H1 (cell line): ENCODE data around the gene PDSS1. TPM values are rescaled to one million over a fixed set of nuclear protein-coding genes. Genes with fewer than 3 reads are reported as not detected.

Source experiments
- FOSL1 ChIP-seq: IDR thresholded peaks from 2 replicates; pipeline ENCODE4 v1.6.1; 2011; ENCODE audit warnings: mild to moderate bottlenecking, low read depth, low read length, moderate library complexity; ENCODE audit not compliant: insufficient read depth
- JUND ChIP-seq: IDR thresholded peaks from 2 replicates; pipeline ENCODE4 v1.6.1; 2011; ENCODE audit warnings: mild to moderate bottlenecking, improper control_type of control experiment, low read length
- KDM4A ChIP-seq: IDR thresholded peaks from one replicate; pipeline ENCODE4 v1.7.1; 2012; ENCODE audit warnings: low read depth, mild to moderate bottlenecking, moderate library complexity, low read length, inconsistent platforms; ENCODE audit not compliant: severe bottlenecking
- SP1 ChIP-seq: IDR thresholded peaks from 2 replicates; pipeline ENCODE4 v1.6.1; 2011; ENCODE audit warnings: low read depth, low read length
- TAF1 ChIP-seq: IDR thresholded peaks from 2 replicates; pipeline ENCODE4 v1.6.1; 2011; ENCODE audit warnings: mild to moderate bottlenecking, low read depth, low read length
- TCF12 ChIP-seq: IDR thresholded peaks from 2 replicates; pipeline ENCODE4 v1.6.1; 2011; ENCODE audit warnings: low read depth, mild to moderate bottlenecking, low read length
- YY1 ChIP-seq: IDR thresholded peaks from 2 replicates; pipeline ENCODE4 v1.6.1; 2011; ENCODE audit warnings: low read depth, mild to moderate bottlenecking, low read length
- polyA plus RNA-seq, 7 experiments: library from polyadenylated mRNA; depleted of rRNA in 3 of 7; stranded (reverse) in 5 of 7; unstranded in 2 of 7; fragments of >200 nt in 5 of 7; fragments of 200-250 nt in 2 of 7; gene quantifications; 1 replicate in 5 of 7; 2 replicates in 1 of 7; 4 replicates in 1 of 7; pipeline versions ENCODE4 v1.2.1 to v1.2.3, GENCODE V29; 2011 to 2013; ENCODE audit warnings: missing spikeins in 2 of 7, mixed read lengths in 2 of 7
- total RNA-seq: library from RNA; stranded (reverse); fragmentation: NEBNext Ultra II Directional; extraction: Animal tissue kit (Norgen Biotek cat#: 25700); gene quantifications from 2 replicates; pipeline ENCODE4 v1.2.1, GENCODE V29; 2021
- TF ChIP-seq, protein P1 (sequence below), 3 experiments: IDR thresholded peaks; 1 replicate in 2 of 3; 2 replicates in 1 of 3; pipeline versions ENCODE4 v1.5.1 to v1.6.1; 2011; ENCODE audit warnings: low read length in 3 of 3, mild to moderate bottlenecking in 3 of 3, inconsistent platforms in 2 of 3, low read depth in 1 of 3, moderate library complexity in 1 of 3; ENCODE audit not compliant: insufficient read depth in 1 of 3; ENCODE audit errors: control extremely low read depth in 1 of 3

Gene PDSS1
- total and polyA plus RNA-seq, 2 of the 8 experiments (the other 6 are each of a cell fraction or from before 2014, with no cell fraction given): 21.3 to 26.0 TPM

DNA sequence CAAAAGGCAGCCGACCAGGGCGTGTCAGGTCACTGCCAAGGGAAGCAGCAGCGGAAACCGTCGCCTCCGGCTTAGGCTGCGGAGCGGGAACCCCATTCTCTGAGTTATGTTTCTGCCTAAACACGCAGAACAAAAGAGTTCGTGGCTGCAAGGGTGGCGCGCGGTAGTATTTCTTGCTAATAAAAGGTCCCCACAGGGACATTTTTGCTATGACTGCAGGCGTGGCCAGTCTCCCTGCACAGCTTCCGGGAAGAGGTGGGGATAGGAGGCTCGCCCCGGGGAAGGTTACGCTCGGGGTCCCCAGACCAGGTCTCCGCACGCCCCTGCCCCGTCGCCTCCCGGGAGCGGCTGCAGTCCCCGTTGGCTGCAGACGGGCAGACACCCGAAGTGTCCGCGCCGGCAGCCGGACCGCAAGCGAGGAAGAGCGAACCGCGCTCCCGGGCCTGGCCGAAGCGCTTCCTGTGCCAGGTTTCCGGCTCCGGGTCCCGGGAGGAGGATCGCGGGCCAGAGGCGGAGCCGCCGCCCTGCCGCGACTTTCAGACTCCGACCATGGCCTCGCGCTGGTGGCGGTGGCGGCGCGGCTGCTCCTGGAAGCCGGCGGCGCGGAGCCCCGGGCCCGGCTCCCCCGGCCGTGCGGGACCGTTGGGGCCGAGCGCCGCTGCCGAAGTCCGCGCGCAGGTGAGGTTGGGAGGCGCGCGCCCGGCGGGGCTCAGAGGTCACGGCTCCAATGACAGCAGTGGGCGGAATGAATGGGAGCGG is at the start of gene PDSS1 (continued):
- TF ChIP-seq YY1 (no peak), SP1 (no peak), JUND (no peak), TCF12 (no peak), KDM4A (peak; percentile 87), FOSL1 (no peak), TAF1 (peak; percentile 56; the same call in 1 of the 2 replicates)
- TF ChIP-seq, protein P1, sequence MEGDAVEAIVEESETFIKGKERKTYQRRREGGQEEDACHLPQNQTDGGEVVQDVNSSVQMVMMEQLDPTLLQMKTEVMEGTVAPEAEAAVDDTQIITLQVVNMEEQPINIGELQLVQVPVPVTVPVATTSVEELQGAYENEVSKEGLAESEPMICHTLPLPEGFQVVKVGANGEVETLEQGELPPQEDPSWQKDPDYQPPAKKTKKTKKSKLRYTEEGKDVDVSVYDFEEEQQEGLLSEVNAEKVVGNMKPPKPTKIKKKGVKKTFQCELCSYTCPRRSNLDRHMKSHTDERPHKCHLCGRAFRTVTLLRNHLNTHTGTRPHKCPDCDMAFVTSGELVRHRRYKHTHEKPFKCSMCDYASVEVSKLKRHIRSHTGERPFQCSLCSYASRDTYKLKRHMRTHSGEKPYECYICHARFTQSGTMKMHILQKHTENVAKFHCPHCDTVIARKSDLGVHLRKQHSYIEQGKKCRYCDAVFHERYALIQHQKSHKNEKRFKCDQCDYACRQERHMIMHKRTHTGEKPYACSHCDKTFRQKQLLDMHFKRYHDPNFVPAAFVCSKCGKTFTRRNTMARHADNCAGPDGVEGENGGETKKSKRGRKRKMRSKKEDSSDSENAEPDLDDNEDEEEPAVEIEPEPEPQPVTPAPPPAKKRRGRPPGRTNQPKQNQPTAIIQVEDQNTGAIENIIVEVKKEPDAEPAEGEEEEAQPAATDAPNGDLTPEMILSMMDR (IDR thresholded peaks at IDR 0.05; ENCODE audit: control extremely low read depth in 1 of 3, insufficient read depth in 1 of 3, low read depth in 1 of 3, low read length in 3 of 3): no peak
